ENCODE results near the gene MAST4. TPM values are rescaled to one million over a fixed set of nuclear protein-coding genes. Genes with fewer than 3 reads are reported as not detected.

Gene MAST4
- polyA plus RNA-seq, 1 donor (not counting 4 experiments of a cell fraction or from before 2014, with no cell fraction given), result 19.8 TPM

GRCh38 chr5:66629446-66629845, 33.3 kb downstream of the MAST4 start:
- no peak overlapping the region for H3K27ac ChIP-seq (ENCODE audit: control insufficient read depth, insufficient read depth, low read length)
- DNase-seq (ENCODE audit: low read depth, low spot score) (no peak), FAIRE-seq (no peak)
- H3K79me2 ChIP-seq (ENCODE audit: control insufficient read depth, insufficient read depth, low read length), result no peaks in the 10 kb centered on the region
- no peaks in the 10 kb centered on the region for H4K20me1 ChIP-seq (ENCODE audit: control insufficient read depth, extremely low read depth, insufficient read depth, low read length)
- no peaks in the 10 kb centered on the region for H3K9me1 ChIP-seq (ENCODE audit: control insufficient read depth, extremely low read depth, insufficient read depth, low read length)
- H3K4me2 ChIP-seq (ENCODE audit: control insufficient read depth, extremely low read depth, insufficient read depth, low read depth, low read length), result no peak overlapping the region
- H3K27me3 ChIP-seq (ENCODE audit: control insufficient read depth, extremely low read depth, insufficient read depth, low read length), result no peaks in the 10 kb centered on the region
- no peak overlapping the region for H3K9ac ChIP-seq (ENCODE audit: control insufficient read depth, extremely low read depth, insufficient read depth, low read length)
- no peak overlapping the region for H3K4me3 ChIP-seq (ENCODE audit: control insufficient read depth in 2 of 3, extremely low read depth in 1 of 3, insufficient read depth in 2 of 3, low read depth in 1 of 3, low read length in 3 of 3)
- no peaks in the 10 kb centered on the region for H3K9me3 ChIP-seq (ENCODE audit: control insufficient read depth, low read depth, low read length)
- H3K36me3 ChIP-seq (ENCODE audit: control insufficient read depth in 2 of 2, extremely low read depth in 1 of 2, insufficient read depth in 2 of 2, low read length in 2 of 2), result no peaks in the 10 kb centered on the region
- dilution Hi-C loops (cut with MboI; ENCODE audit: extremely low pct_ligation_motif_present, low sequenced_read_pairs), result no loop called here
- H2AFZ ChIP-seq (ENCODE audit: control insufficient read depth, low read length), result no peak overlapping the region
- no peaks in the 10 kb centered on the region for H3K4me1 ChIP-seq (ENCODE audit: control insufficient read depth, extremely low read depth, insufficient read depth, low read length)
- TF ChIP-seq CTCF (optimal IDR thresholded peaks at IDR 0.05 in 1 of 3, IDR thresholded peaks at IDR 0.05 in 1 of 3, conservative IDR thresholded peaks at IDR 0.05 in 1 of 3; ENCODE audit: extremely low read depth in 1 of 3, insufficient read depth in 2 of 3, low read length in 3 of 3), result no peak
- TF ChIP-seq EZH2 (IDR thresholded peaks at IDR 0.05; ENCODE audit: low read length), result no peak

- Histone ChIP-seq H3K36me3 (ENCODE audit: control insufficient read depth in 2 of 2, extremely low read depth in 1 of 2, insufficient read depth in 2 of 2, low read length in 2 of 2) (no peaks in the 10 kb centered on the region), H3K27me3 (ENCODE audit: control insufficient read depth, extremely low read depth, insufficient read depth, low read length) (no peaks in the 10 kb centered on the region), H4K20me1 (ENCODE audit: control insufficient read depth, extremely low read depth, insufficient read depth, low read length) (no peaks in the 10 kb centered on the region), H3K27ac (ENCODE audit: control insufficient read depth, insufficient read depth, low read length) (no peak overlapping the region), H3K9me1 (ENCODE audit: control insufficient read depth, extremely low read depth, insufficient read depth, low read length) (no peaks in the 10 kb centered on the region), H3K79me2 (ENCODE audit: control insufficient read depth, insufficient read depth, low read length) (no peaks in the 10 kb centered on the region), H3K4me1 (ENCODE audit: control insufficient read depth, extremely low read depth, insufficient read depth, low read length) (no peaks in the 10 kb centered on the region), H3K9me3 (ENCODE audit: control insufficient read depth, low read depth, low read length) (no peaks in the 10 kb centered on the region), H3K4me3 (ENCODE audit: control insufficient read depth in 2 of 3, extremely low read depth in 1 of 3, insufficient read depth in 2 of 3, low read depth in 1 of 3, low read length in 3 of 3) (no peak overlapping the region), H2AFZ (ENCODE audit: control insufficient read depth, low read length) (no peak overlapping the region), H3K9ac (ENCODE audit: control insufficient read depth, extremely low read depth, insufficient read depth, low read length) (no peak overlapping the region), H3K4me2 (ENCODE audit: control insufficient read depth, extremely low read depth, insufficient read depth, low read depth, low read length) (no peak overlapping the region)
- TF ChIP-seq EZH2 (IDR thresholded peaks at IDR 0.05; ENCODE audit: low read length), result no peak
- no peak for TF ChIP-seq CTCF (optimal IDR thresholded peaks at IDR 0.05 in 1 of 3, IDR thresholded peaks at IDR 0.05 in 1 of 3, conservative IDR thresholded peaks at IDR 0.05 in 1 of 3; ENCODE audit: extremely low read depth in 1 of 3, insufficient read depth in 2 of 3, low read length in 3 of 3)
- dilution Hi-C loops (cut with MboI; ENCODE audit: extremely low pct_ligation_motif_present, low sequenced_read_pairs), result no loop called here
- DNase-seq (ENCODE audit: low read depth, low spot score) (no peak), FAIRE-seq (no peak)
Measured at GRCh38 chr5:66633754-66634153, 37.6 kb downstream of the MAST4 start.

Data from keratinocyte (primary cell).